Fibroblast of skin of scalp (primary cell): Measurements from ENCODE around the gene KRTAP6-3. TPM values are rescaled to one million over a fixed set of nuclear protein-coding genes. Genes with fewer than 3 reads are reported as not detected.

Source experiments
- DNase-seq: peaks from one replicate; pipeline ENCODE4 v3.0.0-alpha.2; 2013
- polyA plus RNA-seq, 2 experiments: library from polyadenylated mRNA; unstranded; fragments of 120-200 nt; gene quantifications; one replicate each; pipeline ENCODE4 v1.2.1, GENCODE V29; 2013; ENCODE audit not compliant: insufficient read length in 2 of 2

The KRTAP6-3 gene
- polyA plus RNA-seq (2013, experiment 1 of 2; ENCODE audit: insufficient read length): not detected
- not detected for polyA plus RNA-seq (2013, experiment 2 of 2; ENCODE audit: insufficient read length)

DNA sequence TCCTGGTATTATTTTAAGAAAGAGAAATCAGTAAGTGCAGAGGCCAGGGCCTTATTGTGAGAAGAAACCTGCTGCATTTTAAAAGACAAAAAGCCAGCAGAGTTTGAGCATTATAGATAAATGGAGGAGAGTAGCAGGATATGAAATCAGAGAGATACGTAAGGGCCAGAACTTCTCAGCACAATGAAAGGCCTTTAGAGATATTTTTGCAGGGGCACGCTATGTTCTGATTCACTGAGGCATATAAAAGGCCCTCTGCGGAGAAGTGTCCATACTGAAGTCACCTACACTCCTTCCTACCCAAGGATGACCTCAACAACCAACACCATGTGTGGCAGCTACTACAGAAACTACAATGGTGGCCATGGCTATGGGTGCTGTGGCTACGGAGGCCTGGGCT is at the start of gene KRTAP6-3:
Gene KRTAP6-3 (plus strand): TSS at position 301 of the 400 bp plus-strand sequence. CDS start 6 bp downstream, at position 307.
- DNase-seq: no peak

- no peak for DNase-seq
Observed at GRCh38 chr21:30552782-30553181, 39.5 kb upstream of the KRTAP6-3 start.

GRCh38 chr21:30555095-30555494 is 37.1 kb upstream of the KRTAP6-3 start:
- DNase-seq: no peak

DNA sequence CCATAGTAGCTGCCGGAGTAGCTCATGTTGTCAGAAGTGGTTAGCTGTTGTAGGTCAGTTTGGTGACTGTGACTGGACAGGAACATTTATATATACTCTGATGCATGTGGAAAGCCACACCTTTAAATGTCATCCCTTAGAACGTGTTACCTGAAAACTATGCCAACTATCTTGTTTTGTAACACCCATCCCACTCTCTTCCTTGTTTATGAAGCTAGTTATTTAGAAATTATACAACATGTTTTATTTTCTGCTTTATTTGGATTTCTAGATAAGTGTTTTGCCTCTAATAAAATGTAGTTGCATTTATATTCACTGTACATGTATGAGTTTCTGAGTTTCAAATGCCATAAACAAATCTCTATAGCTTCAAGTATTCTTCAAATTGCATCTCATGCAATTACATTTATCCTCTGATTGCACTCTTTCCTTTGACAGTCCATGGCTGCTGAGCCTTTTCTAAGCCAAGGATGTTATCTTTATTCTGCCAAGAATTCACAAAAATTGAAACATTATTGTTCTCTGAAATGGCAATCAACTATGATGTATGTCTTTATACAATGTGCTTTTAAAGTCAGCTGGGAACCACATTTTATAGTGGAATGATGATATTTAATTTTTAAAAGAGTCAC is 30.9 kb upstream of the KRTAP6-3 start, which contains the start of gene KRTAP19-7:
Gene KRTAP19-7 (minus strand): TSS at position 51 of the 632 bp plus-strand sequence. CDS start 25 bp downstream, at position 26.
- DNase-seq: no peak

DNA sequence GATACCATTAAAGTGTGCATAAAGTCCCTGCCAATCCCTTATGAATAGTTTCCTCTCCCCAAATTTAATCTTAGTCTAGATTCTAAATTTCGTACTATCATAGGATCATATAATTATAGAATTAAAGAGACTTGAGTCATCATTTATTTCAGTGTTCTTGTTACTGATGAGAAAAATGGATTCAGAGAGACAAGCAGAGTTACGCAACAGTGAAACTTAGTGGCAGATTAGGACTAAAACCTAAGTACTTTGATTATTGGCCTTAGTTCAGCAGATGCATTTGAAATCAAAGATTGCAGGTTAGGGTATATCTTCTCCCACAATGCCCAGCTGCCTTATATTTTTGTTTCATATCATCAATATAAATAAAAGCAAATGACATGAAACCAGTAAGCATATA is 30.3 kb upstream of the KRTAP6-3 start:
- no peak for DNase-seq

DNA sequence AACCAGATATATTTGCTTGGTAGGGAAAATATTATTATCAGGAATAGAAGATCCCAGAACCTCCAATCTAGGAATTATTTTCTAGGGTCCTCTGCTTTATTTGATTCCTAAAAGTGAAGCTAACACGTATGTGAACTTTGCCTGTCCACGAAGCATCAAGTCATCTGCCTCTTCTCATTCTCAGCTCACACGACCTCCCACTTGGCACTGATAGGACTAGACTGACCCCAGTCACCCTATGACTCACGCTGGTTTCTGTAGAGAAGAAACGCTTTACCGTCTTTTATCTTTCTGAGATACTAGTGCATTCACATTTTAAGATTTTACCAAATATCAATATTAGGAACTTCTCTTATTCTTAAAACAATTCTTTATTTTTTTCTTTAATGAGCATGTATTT is 29.2 kb upstream of the KRTAP6-3 start:
- DNase-seq: no peak

DNA sequence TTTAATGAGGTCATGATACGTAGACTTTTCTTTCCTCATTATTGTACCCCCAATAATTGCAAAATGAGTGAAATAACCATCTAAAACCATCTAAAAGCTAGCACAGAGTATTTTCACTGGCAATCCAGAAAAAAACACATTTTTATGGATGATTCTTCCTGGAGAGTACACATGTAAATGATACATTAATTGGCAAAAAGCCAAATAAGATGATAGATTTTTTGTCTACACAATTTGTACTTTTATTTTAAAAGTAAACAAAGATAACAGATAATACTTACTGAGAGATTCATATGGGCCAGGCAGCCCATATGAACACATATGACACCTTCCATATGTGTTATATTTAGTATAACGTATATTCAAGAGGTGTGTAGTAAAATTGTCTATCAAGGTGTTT is 28.6 kb upstream of the KRTAP6-3 start:
- DNase-seq: no peak

- no peak for DNase-seq
Observed at GRCh38 chr21:30567617-30568016, 24.6 kb upstream of the KRTAP6-3 start.

GRCh38 chr21:30577766-30578165 is 14.5 kb upstream of the KRTAP6-3 start:
- DNase-seq: no peak

DNA sequence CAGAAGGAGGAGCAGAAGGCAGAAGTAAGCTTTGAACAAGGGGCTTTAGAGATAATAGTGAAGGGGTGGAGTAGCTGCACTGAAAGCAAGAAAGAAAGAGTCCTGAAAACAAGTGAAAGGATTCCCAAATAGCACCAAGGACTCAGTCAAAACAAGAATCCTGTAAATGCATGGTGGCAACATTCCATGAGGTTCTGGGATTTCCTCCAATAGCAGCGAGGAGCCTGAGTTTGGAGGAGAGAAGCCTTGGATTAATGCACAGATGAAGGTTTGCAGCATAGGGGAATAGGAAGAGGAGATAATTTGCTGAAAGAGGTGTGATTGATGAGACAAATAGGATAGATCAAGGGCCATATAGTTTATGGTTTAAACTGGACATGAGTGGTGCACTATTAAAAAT is 12.9 kb upstream of the KRTAP6-3 start:
- no peak for DNase-seq

- no peak for DNase-seq
Observed at GRCh38 chr21:30580132-30580531, 12.1 kb upstream of the KRTAP6-3 start.

- DNase-seq: no peak
Observed at GRCh38 chr21:30582870-30583269, 9.4 kb upstream of the KRTAP6-3 start.

- DNase-seq: no peak
Observed at GRCh38 chr21:30590297-30590696, 1.9 kb upstream of the KRTAP6-3 start, which contains the start of gene KRTAP22-2. TSS of gene KRTAP22-2 (minus strand) at chr21:30590397.

DNA sequence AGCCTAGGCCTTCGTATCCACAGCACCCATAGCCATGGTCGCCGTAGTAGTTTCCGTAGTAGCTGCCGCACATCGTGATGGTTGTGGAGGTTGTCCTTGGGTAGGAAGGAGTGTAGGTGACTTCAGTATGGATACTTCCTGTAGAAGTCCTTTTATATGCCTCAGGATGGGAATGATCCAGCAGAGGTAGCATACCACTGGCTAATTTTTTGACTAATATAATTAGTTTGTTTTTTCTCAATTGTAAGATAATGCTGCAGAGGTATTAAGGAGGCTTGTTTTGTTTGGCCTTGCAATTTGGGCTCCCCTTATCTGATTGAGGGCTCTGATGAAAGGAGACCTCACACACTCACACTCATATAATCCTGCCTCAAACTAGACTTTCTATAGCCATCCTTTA is 6.6 kb downstream of the KRTAP6-3 start, which contains the start of gene KRTAP6-2:
Gene KRTAP6-2 (minus strand): TSS at position 101 of the 400 bp plus-strand sequence. CDS start 28 bp downstream, at position 73.
- DNase-seq: no peak

- DNase-seq: no peak
Observed at GRCh38 chr21:30600787-30601186, 8.5 kb downstream of the KRTAP6-3 start, which contains the start of gene KRTAP22-1. TSS of gene KRTAP22-1 (plus strand) at chr21:30601087.

GRCh38 chr21:30605968-30606367 is 13.7 kb downstream of the KRTAP6-3 start:
- no peak for DNase-seq

DNA sequence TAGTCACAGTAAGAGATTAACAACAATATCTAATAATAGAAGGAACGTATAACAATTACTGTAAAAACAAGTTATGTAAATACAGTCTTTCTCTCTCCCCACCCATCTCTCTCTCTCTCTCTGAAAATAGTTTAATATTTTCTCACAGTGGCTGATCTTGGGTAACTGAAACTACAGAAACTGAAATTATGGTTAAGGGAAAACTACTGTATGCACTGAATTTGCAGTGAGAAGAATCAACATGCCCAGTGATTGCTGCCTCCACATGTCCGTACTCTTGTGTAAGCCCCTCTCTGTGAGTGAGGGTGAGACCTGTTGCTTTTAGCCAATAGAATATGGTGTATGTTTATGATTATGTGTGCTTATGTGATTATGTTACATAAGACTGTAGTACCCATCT is 19.9 kb downstream of the KRTAP6-3 start:
- DNase-seq: no peak

DNA sequence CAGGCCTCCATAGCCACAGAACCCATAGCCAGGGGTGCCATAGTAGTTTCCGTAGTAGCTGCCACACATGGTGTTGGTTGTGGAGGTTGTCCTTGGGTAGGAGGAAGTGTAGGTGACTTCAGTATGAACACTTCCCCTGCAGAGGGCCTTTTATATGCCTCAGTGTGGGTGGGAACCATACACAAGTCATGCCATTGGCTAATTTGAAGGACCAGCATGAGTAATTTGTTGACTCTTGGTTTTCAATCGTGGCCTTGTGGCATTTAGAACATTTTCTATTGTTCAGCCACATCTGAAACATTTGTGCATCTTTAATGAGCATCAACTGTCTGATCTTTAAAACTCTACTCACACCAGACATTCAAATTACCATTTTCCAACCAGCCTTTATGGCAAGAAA is 21.6 kb downstream of the KRTAP6-3 start, which contains the start of gene KRTAP6-1:
Gene KRTAP6-1 (minus strand): TSS at position 95 of the 400 bp plus-strand sequence. CDS start 26 bp downstream, at position 69.
- no peak for DNase-seq

GRCh38 chr21:30615199-30615598 is 23.0 kb downstream of the KRTAP6-3 start:
- DNase-seq: no peak

DNA sequence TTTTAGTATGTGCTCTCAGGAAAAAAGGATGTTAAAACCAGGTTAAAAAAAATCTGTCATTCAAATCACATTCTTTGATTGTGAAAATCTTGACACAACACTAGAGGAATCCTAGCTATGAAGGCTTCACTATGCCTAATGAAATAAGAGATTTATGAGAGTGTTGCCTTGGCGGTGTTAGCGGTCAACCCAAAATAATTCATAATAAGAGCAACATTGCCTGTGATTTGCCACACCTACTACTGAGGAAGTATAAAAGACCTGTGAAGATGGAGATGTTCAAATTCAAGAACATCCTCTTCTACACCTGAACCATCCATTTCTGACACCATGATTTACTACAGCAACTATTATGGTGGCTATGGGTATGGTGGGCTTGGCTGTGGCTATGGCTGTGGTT is 23.9 kb downstream of the KRTAP6-3 start, which contains the start of gene KRTAP20-1:
Gene KRTAP20-1 (plus strand): TSS at position 301 of the 400 bp plus-strand sequence. CDS start 30 bp downstream, at position 331.
- DNase-seq: no peak

DNA sequence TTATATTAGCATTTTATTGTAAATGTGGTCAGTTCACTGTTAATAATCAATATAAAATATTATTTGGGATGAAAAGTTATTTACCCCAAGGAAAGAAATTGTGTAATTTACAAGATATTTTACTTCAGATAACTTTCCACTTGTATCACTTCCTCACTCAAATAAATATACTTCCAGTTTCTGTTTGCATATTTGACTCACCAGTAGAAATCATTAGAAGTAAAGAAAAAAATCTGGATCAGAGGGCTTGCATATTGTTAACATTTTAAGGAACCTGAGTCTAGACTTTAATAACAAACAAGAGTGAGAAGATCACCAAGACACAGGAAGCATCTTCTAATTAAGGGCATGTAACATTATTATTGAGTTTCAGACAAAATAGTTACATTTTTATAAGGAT is 27.8 kb downstream of the KRTAP6-3 start:
- DNase-seq: no peak

- DNase-seq: no peak
Observed at GRCh38 chr21:30620522-30620921, 28.3 kb downstream of the KRTAP6-3 start, which contains the start of gene KRTAP20-4. TSS of gene KRTAP20-4 (plus strand) at chr21:30620627.

GRCh38 chr21:30623362-30623761 is 31.1 kb downstream of the KRTAP6-3 start:
- no peak for DNase-seq
